H1 (cell line): ENCODE measurements around the gene SAMD4A. TPM values are rescaled to one million over a fixed set of nuclear protein-coding genes. Genes with fewer than 3 reads are reported as not detected.

Experiments
- ASH2L ChIP-seq: fragments of 200-600, 300-600 bp; sonication (generic); IDR thresholded peaks from one replicate; pipeline ENCODE4 v1.7.1; 2017; ENCODE audit warnings: low read length
- BACH1 ChIP-seq: IDR thresholded peaks from 2 replicates; pipeline ENCODE4 v1.6.1; 2012; ENCODE audit warnings: low read length, improper control_type of control experiment
- HDAC6 ChIP-seq: IDR thresholded peaks from one replicate; pipeline ENCODE4 v1.7.1; 2012; ENCODE audit warnings: low read depth, mild to moderate bottlenecking, inconsistent platforms, low read length, moderate library complexity
- polyA plus RNA-seq, 7 experiments: library from polyadenylated mRNA; depleted of rRNA in 3 of 7; stranded (reverse) in 5 of 7; unstranded in 2 of 7; fragments of >200 nt in 5 of 7; fragments of 200-250 nt in 2 of 7; gene quantifications; 1 replicate in 5 of 7; 2 replicates in 1 of 7; 4 replicates in 1 of 7; pipeline versions ENCODE4 v1.2.1 to v1.2.3, GENCODE V29; 2011 to 2013; ENCODE audit warnings: missing spikeins in 2 of 7, mixed read lengths in 2 of 7
- total RNA-seq: library from RNA; stranded (reverse); fragmentation: NEBNext Ultra II Directional; extraction: Animal tissue kit (Norgen Biotek cat#: 25700); gene quantifications from 2 replicates; pipeline ENCODE4 v1.2.1, GENCODE V29; 2021

SAMD4A gene
- total and polyA plus RNA-seq, 2 of the 8 experiments (the other 6 are each of a cell fraction or from before 2014, with no cell fraction given) = 2.4 to 12.3 TPM

GRCh38 chr14:54816450-54816849 is 249.5 kb downstream of the SAMD4A start (continued):
- TF ChIP-seq HDAC6 (no peak), BACH1 (no peak), ASH2L (no peak)
- TF ChIP-seq, all 59 proteins: peak for 0
